Common myeloid progenitor, CD34-positive (primary cell): ENCODE results near the gene TNIP1.

Experiments used
- CTCF ChIA-PET: fragments of 350-600 bp; sonication (Branson Sonifier 250); formaldehyde crosslinking; loops from one replicate; lab custom pipeline; 2021; ENCODE audit warnings: antibody characterized with exemption; lab: Charles Lee
- POLR2A ChIA-PET: fragments of 350-600 bp; sonication (Branson Sonifier 250); formaldehyde crosslinking; loops from one replicate; lab custom pipeline; 2021; ENCODE audit warnings: antibody characterized with exemption; lab: Charles Lee
- DNase-seq, 3 donors: peaks; one replicate each; pipeline versions ENCODE4 v3.0.0 to v3.0.0-alpha.2; 2013
- H3K27ac ChIP-seq, 2 experiments: 1 replicate in 1 of 2; 2 replicates in 1 of 2; pipeline ENCODE4 v1.7.0; 2013; ENCODE audit warnings: inconsistent platforms in 2 of 2, low read length in 2 of 2, mild to moderate bottlenecking in 2 of 2, low read depth in 1 of 2, moderate library complexity in 1 of 2; ENCODE audit not compliant: severe bottlenecking in 2 of 2, insufficient read depth in 1 of 2, poor library complexity in 1 of 2
- H3K27me3 ChIP-seq, 5 experiments: replicated peaks in 2 of 5; 1 replicate in 3 of 5; 2 replicates in 2 of 5; pipeline versions ENCODE4 v1.6.1 to v1.7.0; 2013; ENCODE audit warnings: low read length in 4 of 5, mild to moderate bottlenecking in 2 of 5, moderate library complexity in 2 of 5, inconsistent platforms in 1 of 5; ENCODE audit not compliant: insufficient read depth in 5 of 5, control insufficient read depth in 4 of 5
- H3K36me3 ChIP-seq, 4 experiments: 1 replicate in 2 of 4; 2 replicates in 2 of 4; pipeline versions ENCODE4 v1.6.1 to v1.7.0; 2013; ENCODE audit warnings: low read length in 3 of 4, control low read depth in 1 of 4, mild to moderate bottlenecking in 1 of 4; ENCODE audit not compliant: control insufficient read depth in 4 of 4, insufficient read depth in 4 of 4
- H3K4me1 ChIP-seq, 4 experiments: 1 replicate in 3 of 4; 2 replicates in 1 of 4; pipeline versions ENCODE4 v1.6.1 to v1.7.1; 2013; ENCODE audit warnings: low read length in 3 of 4, mild to moderate bottlenecking in 3 of 4, control low read depth in 1 of 4, inconsistent platforms in 1 of 4, moderate library complexity in 1 of 4; ENCODE audit not compliant: control insufficient read depth in 4 of 4, insufficient read depth in 4 of 4; ENCODE audit errors: control extremely low read depth in 1 of 4
- H3K4me3 ChIP-seq, 7 experiments: 1 replicate in 4 of 7; 2 replicates in 3 of 7; pipeline versions ENCODE4 v1.5.1 to v1.7.0; 2013; ENCODE audit warnings: mild to moderate bottlenecking in 7 of 7, low read length in 6 of 7, moderate library complexity in 6 of 7, inconsistent platforms in 2 of 7, low read depth in 2 of 7, control low read depth in 1 of 7; ENCODE audit not compliant: insufficient read depth in 4 of 7, control insufficient read depth in 1 of 7; ENCODE audit errors: extremely low read depth in 1 of 7
- H3K9me3 ChIP-seq, 5 experiments: 1 replicate in 4 of 5; 2 replicates in 1 of 5; pipeline versions ENCODE4 v1.6.1 to v1.7.1; 2013; ENCODE audit warnings: low read length in 4 of 5, mild to moderate bottlenecking in 2 of 5, inconsistent platforms in 1 of 5, low read depth in 1 of 5, moderate library complexity in 1 of 5; ENCODE audit not compliant: control insufficient read depth in 4 of 5, insufficient read depth in 2 of 5; ENCODE audit errors: control extremely low read depth in 1 of 5
- WGBS: methylation state at CpG from one replicate; pipeline ENCODE4 v1.1.5; 2013; ENCODE audit not compliant: insufficient coverage; 5-methylcytosine and 5-hydroxymethylcytosine counted together

Gene TNIP1

GRCh38 chr5:151029179-151030055, 51.4 kb downstream of the TNIP1 start:
- CTCF ChIA-PET = interaction anchor here (1.3 to 3.2 kb wide), 3 partner anchors 13 to 87 kb away, joined by 4 to 8 read pairs (median 7); no protein-coding TSS in a partner anchor

GRCh38 chr5:151028717-151029116, 52.1 kb downstream of the TNIP1 start:
- Histone ChIP-seq H3K27ac (no peak overlapping the region), H3K36me3 (peaks cover 15 to 79% (median 60%) of the 10 kb centered on the region in 4 experiments), H3K27me3 (no peaks in the 10 kb centered on the region), H3K4me3 (no peak overlapping the region), H3K9me3 (no peaks in the 10 kb centered on the region), H3K4me1 (peaks cover 0 to 4% (median 0%) of the 10 kb centered on the region in 4 experiments)
- WGBS = 88% methylated on average over 4 of the region's 8 CpGs
- POLR2A ChIA-PET = no interaction called here
- CTCF ChIA-PET = no interaction called here
- DNase-seq = no peak

More at GRCh38 chr5:151029179-151030055, 51.4 kb downstream of the TNIP1 start:
- no peak for DNase-seq
- POLR2A ChIA-PET = no interaction called here
- whole genome bisulfite sequencing = 97% methylated on average over 9 of the region's 9 CpGs
- Histone ChIP-seq H3K9me3 (no peaks in the 10 kb centered on the region), H3K27ac (no peak overlapping the region), H3K36me3 (peaks cover 19 to 86% (median 67%) of the 10 kb centered on the region in 4 experiments), H3K4me3 (no peak overlapping the region), H3K4me1 (peaks cover 0 to 1% (median 0%) of the 10 kb centered on the region in 4 experiments), H3K27me3 (no peaks in the 10 kb centered on the region)

- no peaks in the 10 kb centered on the region for H3K27me3 ChIP-seq
- ChIA-PET CTCF (no interaction called here), POLR2A (no interaction called here)
- no peak overlapping the region for H3K4me3 ChIP-seq
- peaks cover 14 to 72% (median 56%) of the 10 kb centered on the region in 4 experiments for H3K36me3 ChIP-seq
- peaks cover 0 to 5% (median 0%) of the 10 kb centered on the region in 4 experiments for H3K4me1 ChIP-seq
- no peak overlapping the region for H3K27ac ChIP-seq
- DNase-seq = no peak
- WGBS = 84% methylated on average over 8 of the region's 11 CpGs
- H3K9me3 ChIP-seq = no peaks in the 10 kb centered on the region
Measured at GRCh38 chr5:151027961-151028479, 52.8 kb downstream of the TNIP1 start.

- Histone ChIP-seq H3K4me3 (no peak overlapping the region), H3K27ac (no peak overlapping the region), H3K9me3 (no peaks in the 10 kb centered on the region), H3K27me3 (no peaks in the 10 kb centered on the region), H3K36me3 (peaks cover 9 to 62% (median 46%) of the 10 kb centered on the region in 4 experiments), H3K4me1 (peaks cover 0 to 5% (median 0%) of the 10 kb centered on the region in 4 experiments)
- WGBS = 96% methylated on average over 5 of the region's 7 CpGs
- CTCF ChIA-PET = no interaction called here
- POLR2A ChIA-PET = no interaction called here
- no peak for DNase-seq
Measured at GRCh38 chr5:151026679-151027078, 54.2 kb downstream of the TNIP1 start.

- Histone ChIP-seq H3K4me3 (no peak overlapping the region), H3K27me3 (no peaks in the 10 kb centered on the region), H3K9me3 (no peaks in the 10 kb centered on the region), H3K4me1 (peaks cover 0 to 7% (median under 1%) of the 10 kb centered on the region in 4 experiments), H3K36me3 (peaks cover 7 to 56% (median 40%) of the 10 kb centered on the region in 4 experiments), H3K27ac (no peak overlapping the region)
- DNase-seq = no peak
- POLR2A ChIA-PET = no interaction called here
- 97% methylated on average over 8 of the region's 9 CpGs for WGBS
- CTCF ChIA-PET = no interaction called here
Measured at GRCh38 chr5:151026088-151026487, 54.7 kb downstream of the TNIP1 start.

- DNase-seq = no peak
- CTCF ChIA-PET = no interaction called here
- 98% methylated on average over 7 of the region's 7 CpGs for WGBS
- POLR2A ChIA-PET = no interaction called here
- H3K4me3 ChIP-seq = no peak overlapping the region
- peaks cover 5 to 47% (median 34%) of the 10 kb centered on the region in 4 experiments for H3K36me3 ChIP-seq
- peaks cover 0 to 16% (median 9%) of the 10 kb centered on the region in 4 experiments for H3K4me1 ChIP-seq
- H3K9me3 ChIP-seq = no peaks in the 10 kb centered on the region
- H3K27ac ChIP-seq = no peak overlapping the region
- peaks cover 0 to 2% (median 0%) of the 10 kb centered on the region in 5 experiments for H3K27me3 ChIP-seq
Measured at GRCh38 chr5:151025250-151025606, 55.6 kb downstream of the TNIP1 start.
